Stimulated activated CD4-positive, alpha-beta T cell treated with anti-CD3 and anti-CD28 coated beads, Interleukin-1b, Interleukin-23, amount 100 ng/mL, for 4 hours (primary cell): Measurements from ENCODE around the gene PKIB.
"Not testable (repeated sequence)": the region's sequence is repeated elsewhere in the genome, so short reads cannot be mapped to it uniquely, and the experiment has no call there.

Source experiments
- DNase-seq, 2 donors: peaks; one replicate each; pipeline ENCODE4 v3.0.0-alpha.2; 2020; ENCODE audit warnings: low read depth in 2 of 2

The PKIB gene, protein sequence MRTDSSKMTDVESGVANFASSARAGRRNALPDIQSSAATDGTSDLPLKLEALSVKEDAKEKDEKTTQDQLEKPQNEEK

DNA sequence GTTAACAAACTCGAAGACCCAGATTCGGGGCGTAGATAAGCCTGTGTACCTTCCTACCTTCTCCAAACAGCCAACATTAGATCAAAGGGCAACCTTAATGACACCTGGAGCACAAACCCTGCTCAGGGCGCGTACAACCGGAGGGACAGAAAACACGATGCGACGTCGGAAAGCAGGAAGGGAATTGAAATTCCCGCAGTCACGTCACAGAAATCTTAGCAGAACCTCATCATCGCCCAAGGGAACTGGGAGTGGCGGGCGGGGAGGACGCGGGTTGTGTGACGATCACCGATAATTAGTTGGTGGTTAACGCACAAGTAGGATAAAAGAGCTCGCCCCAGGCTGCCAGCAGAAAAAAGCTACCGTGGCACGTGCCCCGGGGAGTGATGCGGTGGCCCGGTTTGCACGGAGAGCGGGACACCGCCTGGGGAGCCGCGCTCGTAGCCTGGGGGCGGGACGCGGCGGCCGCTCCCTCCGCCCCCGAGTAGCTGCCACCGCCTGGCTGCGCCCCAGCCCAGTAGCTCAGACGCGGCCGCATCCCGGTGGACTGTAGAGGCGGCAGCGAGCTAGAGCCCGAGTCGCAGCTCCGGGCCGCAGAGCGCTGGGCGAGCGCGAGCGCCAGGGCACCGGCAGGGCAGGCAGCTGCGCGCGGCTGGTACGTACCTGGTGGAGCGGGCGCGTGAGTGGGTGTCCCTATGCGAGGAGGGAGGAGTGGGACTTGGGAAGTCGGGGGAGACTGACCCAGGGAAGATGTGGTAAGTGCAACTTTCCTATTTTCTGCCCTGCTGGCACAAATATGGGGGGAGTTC, at the start of gene PKIB:
Gene PKIB (plus strand): TSS at position 525 of the 809 bp plus-strand sequence. CDS start 107,390 bp downstream, outside the sequence.
- peak in 1 of 2 donors; percentile 15 for DNase-seq

DNA sequence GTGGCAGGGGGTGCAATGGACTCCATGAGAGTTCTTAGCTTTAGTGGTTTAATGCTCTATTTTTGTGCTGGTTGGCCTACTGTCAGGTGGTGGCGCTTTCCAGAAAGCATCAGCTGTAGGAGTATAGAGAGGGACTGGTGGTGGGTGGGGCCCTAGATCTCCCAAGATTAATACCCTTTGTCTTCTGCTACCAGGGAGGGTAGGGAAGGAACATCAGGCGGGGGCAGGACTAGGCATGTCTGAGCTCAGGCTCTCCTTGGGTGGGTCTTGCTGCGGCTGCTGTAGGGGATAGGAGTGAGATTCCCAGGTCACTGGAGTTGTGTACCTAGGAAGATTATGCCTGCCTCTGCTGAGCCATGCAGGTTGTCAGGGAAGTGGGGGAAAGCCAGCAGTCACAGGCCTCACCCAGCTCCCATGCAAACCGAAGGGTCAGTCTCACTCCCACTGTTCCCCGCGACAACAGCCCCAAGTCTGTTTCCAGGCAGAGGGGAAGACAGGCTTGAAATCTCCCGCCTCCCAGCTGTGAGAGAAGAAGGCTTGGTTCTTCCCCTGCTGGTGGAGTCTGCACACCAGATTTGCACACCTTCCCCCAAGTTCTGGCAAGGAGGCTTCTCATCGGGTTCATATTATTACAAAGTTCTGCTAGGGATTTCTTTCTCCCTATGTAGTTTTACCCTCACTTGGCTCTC, 46.7 kb upstream of the PKIB start:
- DNase-seq, result no peak

DNA sequence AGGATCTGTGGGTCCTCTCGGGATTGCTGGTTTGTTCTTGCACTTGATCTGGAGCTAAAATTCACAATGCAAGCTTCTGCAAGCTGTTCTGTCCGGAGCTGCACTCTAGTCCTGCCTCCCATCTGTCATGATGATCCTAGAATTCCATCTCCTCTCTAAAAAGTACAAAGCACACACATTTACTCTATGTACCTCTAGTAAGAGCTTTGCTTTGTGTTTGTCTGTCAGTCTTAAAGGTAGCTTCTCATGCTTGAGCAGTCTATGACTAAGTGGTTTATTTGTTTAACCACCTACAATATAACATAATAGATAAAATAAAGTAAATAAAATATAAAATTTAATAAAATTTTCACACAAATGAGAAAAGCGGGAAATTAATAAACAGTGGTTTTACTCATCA, 46.0 kb upstream of the PKIB start:
- no peak for DNase-seq

DNA sequence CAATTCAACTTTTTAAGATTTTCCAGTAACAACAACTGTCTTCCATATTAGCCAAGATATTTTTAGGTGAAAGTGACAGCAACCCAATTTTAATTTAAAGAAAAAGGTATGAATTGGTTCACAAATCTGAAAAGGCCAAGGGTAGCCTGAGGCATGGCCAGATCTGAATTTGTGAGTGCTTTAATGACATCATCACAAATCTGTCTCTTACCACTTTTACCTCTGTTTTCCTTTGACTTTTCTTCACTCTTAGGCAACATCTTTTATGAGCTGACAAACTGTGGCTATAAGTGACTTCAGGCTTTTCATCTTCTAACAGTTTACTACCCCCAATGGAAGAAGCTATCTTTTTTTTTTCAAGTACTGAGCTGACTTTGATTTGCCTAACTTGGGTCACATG, 44.5 kb upstream of the PKIB start:
- DNase-seq, result no peak

DNA sequence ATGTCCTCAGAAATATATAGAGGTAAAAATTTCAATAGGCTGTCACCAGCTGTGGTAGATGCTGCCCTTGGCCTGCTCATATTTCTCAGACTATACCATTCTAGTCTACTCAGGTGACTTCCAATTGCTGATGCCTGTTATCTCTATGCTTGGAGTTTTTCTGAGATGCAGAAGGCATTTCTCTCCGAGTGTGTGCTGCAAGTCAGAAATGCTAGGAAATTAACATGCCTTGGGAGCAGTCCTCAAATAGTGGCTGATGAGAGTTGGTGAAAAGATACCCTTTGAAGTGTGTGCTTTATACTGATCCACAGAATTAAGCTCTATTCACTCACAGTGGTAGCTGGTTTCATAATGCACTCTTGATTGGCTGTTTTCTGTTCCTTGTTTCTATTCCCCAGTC, 43.2 kb upstream of the PKIB start:
- no peak for DNase-seq

DNA sequence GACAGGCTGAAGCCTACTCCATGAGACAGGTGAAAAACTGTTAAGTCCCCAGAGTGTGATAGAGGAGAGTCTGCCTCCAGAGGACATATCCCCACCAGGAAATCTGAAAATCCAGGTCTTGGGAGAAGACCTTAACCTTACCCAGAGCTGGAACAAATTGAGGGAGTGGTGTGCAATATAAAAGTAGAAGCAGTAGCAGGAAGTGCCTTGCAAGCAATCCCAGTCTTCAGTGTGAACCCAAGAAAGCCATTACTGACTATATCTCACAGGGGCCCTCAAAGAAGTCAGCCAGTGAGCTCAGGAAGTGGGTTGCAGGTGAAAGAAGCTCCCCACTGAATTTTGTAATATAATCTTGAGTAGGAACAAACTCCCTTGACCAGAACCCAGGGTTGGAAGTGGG, 41.9 kb upstream of the PKIB start:
- DNase-seq, result no peak

DNA sequence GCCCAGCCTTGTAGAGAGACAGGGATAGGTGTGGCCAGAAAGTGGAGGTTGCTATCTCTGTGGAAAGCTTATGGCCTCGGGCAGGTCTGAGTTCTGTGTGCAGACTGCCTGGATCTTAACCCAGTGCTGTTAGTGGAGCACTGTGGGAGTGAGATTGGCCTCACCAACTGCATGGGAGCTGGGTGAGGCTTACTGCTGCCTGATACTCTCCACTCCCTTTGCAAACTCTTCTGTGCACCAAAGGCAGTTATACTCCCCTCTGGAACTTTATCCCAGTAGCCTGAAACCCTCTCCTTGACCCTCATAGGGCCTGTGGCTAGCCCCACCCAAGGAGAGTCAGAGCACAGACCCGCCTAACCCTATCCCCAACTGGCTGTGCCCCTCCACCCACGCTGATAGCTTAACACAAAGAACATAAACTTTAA, 41.4 kb upstream of the PKIB start:
- no peak for DNase-seq

DNA sequence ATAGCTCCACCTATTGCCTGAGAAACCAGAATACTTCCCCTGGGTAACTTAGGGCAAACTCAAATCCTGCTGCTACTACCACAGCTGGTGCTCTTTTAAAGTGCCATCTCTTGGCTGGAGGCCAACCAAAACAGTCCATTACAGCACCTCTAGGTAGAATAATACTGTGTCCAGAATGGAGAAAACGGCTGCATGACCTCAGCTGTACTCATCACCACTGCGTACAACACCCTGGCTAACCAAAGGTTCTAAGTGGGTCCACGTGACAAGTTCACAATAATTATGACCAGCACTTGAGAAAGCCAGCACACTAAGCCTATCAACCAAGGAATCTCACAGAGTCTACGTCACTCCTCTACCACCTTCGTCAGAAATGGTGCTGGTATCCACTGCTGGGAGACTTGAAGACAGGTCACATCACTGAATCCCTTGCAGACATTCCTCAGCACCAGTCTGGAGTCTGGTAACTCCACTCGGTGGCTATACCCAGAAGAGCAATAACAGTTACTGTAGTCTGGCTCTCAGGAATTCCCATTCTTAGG, 40.9 kb upstream of the PKIB start:
- DNase-seq, result no peak

DNA sequence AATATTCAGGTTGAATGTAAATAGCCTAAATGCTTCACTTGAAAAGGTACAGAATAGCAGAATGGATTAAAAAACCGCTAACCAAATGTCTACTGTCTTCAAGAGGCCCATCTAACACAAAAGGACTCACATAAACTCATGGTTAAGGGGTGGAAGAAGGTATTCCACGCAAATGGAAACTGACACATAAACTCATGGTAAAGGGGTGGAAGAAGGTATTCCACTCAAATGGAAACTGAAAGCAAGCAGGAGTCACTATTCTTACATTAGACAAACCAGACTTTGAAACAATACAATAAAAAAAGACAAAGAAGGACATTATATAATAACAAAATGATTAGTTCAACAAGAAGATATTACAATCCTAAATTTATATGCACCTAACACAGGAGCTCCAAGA, 38.3 kb upstream of the PKIB start:
- DNase-seq, result no peak

DNA sequence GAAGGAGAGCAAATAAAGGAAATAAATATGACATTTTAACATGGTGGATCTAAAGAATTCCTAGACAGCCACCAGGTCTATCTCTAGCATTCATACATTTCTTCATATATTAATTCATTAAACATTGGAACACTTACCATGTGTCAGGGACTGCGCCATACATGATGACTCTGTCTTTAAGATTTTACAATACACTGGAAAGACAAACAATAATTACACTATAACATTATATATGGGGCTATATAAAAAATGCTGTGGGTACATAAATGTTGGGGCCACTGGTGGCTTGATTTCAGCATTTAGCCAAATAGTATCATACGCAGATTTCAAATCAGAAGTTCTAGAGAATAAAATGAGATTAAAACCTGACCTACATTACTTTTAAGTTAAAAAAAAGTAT, 33.3 kb upstream of the PKIB start:
- DNase-seq, result no peak

DNA sequence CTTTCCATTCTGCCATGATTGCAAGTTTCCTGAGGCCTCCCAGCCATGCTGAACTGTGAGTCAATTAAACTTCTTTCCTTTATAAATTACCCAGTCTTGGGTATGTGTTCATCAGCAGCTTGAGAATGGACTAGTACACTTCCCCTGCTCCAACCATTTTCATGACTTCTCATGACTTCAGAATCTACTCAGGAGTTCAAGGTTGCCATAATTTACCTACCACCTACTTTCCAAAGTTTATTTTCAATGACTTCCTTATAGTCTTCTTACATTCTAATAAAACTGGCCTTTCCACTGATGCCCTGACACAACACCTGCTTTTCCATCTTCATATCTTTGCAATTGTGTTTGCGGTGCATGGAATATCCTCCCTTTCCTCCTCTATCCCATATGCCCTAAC, 31.2 kb upstream of the PKIB start:
- no peak for DNase-seq

DNA sequence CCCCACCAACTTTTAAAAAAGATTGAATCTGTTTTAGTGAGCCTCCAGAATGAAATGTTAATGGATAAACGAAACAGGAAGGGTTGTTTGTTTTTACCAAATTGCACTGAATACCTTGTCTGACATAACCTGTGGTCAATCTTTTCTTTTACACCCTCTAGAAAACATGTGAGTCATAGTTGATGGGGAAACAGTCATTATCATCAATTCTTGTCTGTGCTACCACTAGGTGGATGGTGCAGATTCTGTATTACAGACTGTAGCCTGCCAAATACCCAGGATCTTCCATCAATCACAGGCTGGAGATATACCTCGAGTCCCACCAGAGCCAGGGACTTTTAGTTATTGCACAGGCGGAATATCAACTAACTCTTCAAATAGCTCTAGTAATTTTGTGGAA, 29.5 kb upstream of the PKIB start:
- no peak for DNase-seq

DNA sequence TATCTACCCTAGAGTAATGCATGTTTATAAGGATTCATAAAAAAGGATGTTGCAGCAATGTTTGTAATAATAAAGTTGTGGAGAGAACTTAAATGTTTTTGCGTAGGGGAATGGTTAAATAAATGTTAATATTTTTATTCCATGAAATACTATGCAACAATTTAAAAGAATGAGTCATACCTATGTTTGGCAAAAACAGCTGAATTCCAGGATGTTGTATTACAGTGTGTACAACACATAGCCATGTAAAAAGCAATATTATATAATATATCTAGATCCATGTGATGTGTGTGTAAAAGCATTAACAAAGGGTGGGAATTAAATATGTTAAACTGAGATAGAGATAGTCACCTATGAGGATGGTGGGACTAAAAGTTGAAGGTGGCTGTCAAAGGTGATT, 21.1 kb upstream of the PKIB start:
- DNase-seq, result no peak

DNA sequence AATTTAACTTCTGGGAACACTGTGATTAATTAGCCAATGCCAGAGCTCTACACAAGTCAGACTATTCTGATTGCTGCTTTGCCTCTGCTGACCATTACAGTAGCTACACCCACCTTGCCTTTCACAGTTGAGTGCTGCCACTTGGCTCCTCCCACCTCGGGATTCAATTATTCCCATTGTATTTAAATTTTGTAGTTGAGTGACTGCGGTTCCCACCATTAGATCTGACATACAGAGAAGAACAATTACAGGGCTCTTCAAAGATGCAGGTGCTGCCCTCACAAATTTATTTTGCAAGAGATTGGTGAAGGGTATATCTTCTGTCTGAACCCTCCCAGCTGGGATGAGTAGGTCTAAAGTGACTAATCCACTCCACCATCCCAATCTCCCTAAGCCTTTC, 11.9 kb upstream of the PKIB start:
- not testable (repeated sequence) for DNase-seq

DNA sequence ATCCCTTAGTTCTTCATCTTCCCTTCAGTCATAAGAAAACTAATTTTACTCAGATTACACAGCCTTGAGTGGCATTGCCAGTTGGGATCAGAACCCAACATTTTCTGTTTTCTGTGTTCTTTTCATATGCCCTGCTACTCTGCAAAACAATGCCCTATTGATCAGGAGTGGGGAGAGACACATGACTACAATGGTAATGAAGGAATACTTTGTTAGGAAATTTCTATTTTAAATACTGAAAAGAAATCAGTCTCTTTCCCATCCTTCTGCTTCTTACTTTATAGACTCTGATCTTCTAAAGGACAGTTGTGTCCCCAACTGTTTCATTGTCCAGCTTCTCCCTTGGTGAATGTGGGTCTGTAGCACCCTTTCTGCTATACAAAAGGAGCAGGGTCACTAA, 5.5 kb upstream of the PKIB start:
- no peak for DNase-seq

DNA sequence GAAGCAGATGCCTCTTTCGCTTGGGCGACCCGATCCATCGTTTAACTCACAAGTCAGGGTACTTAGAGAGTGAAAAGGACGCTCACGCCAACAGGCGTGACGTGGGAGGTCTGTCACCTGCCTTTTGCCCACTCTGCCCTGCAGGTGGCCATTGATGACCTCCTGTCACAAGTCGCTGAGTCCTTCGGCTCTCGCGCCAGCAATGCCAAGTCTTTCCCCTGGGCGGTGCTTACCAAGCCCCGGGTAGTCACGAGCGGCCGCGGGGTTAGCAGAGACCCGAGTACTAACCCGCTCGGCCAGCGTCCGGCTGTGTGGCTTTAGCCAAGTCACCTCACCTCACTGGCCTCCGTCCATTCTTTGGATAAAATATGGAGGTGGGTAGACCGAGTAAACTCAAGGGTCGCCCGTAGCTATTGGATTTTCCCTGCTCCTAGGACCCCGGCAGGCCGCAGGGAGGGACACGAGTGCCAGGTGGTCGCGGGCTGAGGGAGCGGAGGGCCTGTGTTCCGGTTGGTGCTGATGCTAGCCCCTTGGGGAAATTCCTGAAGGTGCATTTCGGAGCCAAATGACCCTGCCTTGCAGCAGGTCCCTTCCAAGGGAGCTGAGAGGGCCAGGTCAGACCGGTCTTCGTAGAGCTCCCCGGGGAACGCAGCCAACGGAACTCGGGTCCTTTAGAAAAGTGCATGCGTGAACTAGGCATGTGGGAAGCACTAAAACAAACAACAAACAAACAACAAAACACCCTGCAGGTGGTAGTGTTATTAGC, 668 bp downstream of the PKIB start:
- DNase-seq, result no peak

DNA sequence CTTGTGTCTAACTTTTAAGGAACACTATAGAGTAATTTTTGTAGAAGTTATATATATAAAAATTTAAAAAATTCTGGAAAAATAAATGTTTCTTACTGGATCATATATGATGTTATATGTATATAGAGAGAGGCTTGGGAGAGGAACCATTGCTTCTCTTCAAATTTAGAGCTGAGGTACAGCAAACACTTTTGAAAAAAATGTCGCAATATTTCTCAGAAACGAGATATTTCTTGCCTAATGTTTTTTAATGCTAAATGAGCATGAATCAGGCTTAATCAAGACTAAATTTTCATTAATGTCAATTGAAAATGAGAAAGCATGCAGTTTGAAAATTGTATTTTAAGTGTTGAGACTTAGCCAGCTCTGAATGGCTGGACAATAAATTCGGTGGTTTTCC, 2.6 kb downstream of the PKIB start:
- DNase-seq, result no peak

DNA sequence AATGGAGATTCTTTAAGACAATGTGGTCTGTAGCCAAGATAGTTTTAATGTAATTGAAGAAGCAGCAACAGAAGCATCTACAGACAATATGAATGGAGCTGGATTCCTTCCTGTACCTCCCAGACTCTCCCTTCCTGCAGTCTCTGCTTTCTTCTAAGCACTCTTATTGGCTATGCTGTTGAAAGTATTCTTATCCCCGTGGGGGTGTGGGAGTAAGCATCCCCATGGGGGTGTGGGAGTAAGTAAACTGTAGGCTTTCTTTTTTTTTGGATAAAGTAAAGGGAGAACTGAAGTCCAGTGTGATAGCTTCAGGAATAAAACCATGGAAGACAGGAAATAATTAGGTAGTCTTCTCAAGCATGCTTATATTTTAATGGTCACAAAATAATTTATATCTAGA, 4.1 kb downstream of the PKIB start:
- no peak for DNase-seq

DNA sequence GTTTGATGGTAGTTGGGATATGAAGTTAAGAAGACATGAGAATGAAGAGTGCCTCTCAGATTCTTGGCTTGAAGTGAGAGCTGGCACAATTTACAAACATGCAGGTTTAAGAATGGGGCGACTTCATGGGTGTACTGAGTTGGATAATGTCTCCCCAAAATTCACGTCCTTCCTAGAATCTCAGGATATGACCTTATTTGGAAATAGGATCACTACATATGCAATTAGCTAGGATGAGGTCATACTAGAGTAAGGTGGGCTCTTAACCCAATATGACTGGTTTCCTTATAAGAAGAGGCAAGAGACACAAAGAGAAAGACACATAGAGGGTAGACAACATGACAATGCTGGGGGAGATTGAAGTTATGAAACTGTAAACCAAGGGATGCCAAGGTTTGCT, 5.2 kb downstream of the PKIB start:
- no peak for DNase-seq

DNA sequence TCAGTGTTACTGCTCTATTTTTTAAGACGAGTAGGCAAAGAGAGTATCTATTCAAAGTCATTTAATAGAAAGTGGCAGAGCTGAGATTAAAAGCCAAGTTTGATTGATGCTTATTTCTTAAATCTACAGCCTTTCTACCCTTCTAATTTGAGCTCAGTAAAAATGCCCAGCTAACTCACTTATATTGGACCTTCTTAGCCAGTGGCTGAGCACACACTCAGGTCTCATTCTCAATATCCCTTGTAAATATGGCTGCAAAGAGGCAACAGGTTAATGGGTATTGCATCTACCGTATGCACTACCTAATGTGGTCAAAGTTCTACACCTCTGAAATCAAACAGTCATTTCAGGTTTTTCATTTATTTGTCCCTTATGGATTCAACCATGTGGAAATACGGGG, 6.7 kb downstream of the PKIB start:
- no peak for DNase-seq

DNA sequence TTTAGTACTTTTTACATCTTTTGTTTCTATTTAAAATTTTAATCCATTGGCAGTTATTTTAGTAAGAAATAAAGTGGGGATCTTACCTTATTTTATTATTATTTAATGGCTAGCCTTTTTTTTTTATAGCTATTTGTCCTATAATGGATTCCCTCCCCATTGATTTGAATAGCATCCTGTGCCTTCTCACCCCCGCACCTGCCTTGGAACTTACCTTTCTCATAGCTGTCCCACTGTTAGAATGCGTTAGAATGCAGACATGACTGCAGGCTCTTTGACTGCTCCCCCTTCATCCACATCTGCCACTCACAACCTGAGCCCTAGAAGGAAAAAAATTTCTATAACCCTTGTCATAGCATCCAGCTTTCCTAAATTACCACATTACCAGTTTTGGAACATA, 9.1 kb downstream of the PKIB start:
- DNase-seq, result no peak

DNA sequence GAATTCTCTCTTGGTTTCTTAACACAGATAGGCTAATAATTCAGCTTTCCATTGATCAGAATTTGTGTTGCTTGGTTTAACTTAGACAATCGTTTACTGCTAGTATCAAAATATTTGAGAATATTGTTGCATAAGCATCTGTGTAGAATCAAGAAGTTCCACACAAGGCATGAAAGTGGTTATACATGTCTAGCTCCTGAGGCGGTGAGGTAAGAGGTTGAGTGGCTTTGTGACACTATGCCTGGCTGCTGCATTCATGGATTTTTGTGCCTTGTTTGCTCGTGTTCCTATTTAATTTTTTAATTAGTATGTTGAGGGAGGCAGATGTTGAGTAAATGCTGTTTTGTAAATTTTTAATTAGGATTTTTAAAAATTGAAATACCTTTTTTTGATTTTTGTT, 10.2 kb downstream of the PKIB start:
- no peak for DNase-seq
